ENCODE results near the gene FBN2.

DNA sequence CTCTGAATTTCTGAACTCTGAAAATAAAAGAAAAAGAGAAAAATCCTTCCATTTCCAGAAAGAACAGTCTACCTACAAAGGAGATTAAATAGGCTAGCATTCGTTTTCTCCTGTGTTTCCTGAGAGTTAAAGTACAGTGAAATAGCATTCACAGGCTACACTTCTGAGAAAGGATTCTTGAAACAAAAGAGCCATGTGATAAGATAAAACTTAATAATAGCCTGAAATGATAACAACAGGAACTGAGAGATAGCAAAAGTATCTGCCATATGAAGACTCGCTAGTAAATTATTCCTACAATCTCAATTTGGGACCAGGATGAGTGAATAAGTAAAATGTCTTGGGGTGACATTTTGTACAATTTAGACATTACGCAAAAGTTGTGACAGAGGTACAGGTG is 62.4 kb downstream of the FBN2 start:
- TF ChIP-seq, protein P1, sequence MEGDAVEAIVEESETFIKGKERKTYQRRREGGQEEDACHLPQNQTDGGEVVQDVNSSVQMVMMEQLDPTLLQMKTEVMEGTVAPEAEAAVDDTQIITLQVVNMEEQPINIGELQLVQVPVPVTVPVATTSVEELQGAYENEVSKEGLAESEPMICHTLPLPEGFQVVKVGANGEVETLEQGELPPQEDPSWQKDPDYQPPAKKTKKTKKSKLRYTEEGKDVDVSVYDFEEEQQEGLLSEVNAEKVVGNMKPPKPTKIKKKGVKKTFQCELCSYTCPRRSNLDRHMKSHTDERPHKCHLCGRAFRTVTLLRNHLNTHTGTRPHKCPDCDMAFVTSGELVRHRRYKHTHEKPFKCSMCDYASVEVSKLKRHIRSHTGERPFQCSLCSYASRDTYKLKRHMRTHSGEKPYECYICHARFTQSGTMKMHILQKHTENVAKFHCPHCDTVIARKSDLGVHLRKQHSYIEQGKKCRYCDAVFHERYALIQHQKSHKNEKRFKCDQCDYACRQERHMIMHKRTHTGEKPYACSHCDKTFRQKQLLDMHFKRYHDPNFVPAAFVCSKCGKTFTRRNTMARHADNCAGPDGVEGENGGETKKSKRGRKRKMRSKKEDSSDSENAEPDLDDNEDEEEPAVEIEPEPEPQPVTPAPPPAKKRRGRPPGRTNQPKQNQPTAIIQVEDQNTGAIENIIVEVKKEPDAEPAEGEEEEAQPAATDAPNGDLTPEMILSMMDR (conservative IDR thresholded peaks at IDR 0.05; ENCODE audit: low read length): no peak
- TF ChIP-seq EZH2phosphoT487 (IDR thresholded peaks at IDR 0.05; ENCODE audit: borderline replicate concordance): no peak

All from Loucy (cell line).